Left lobe of liver (tissue), 2 donors: ENCODE measurements around the gene INO80C. TPM values are rescaled to one million over a fixed set of nuclear protein-coding genes. Genes with fewer than 3 reads are reported as not detected.
"Not testable (repeated sequence)": the region's sequence is repeated elsewhere in the genome, so short reads cannot be mapped to it uniquely, and the experiment has no call there.

Source experiments
- ATAC-seq: fragments of 200-7000 bp; cut with Tn5 transposase; one replicate; pipeline ENCODE4 v1.9.1; 2020; ENCODE audit warnings: mild to moderate bottlenecking, moderate library complexity
- DNase-seq: peaks from one replicate; pipeline ENCODE4 v3.0.0-alpha.2; 2020; ENCODE audit warnings: low spot score
- total RNA-seq: library from RNA; stranded (reverse); gene quantifications from one replicate; pipeline ENCODE4 v1.2.1, GENCODE V29; 2021
- donor health status: DM: no; HTN: no; CAD: no; lungs with moderate emphysema.
- donor health status: DM: no; HTN: yes; CAD: no.

The INO80C gene
- total RNA-seq, 1 donor from 2014 or later: 9.5 TPM

- ATAC-seq (no peak), DNase-seq (no peak)
Observed at GRCh38 chr18:35489913-35490490, 7.8 kb downstream of the INO80C start.

GRCh38 chr18:35489281-35489680, 8.5 kb downstream of the INO80C start:
- not testable (repeated sequence) for ATAC-seq, DNase-seq

- not testable (repeated sequence) for DNase-seq, ATAC-seq
Observed at GRCh38 chr18:35488396-35488795, 9.4 kb downstream of the INO80C start.

GRCh38 chr18:35487525-35487924, 10.2 kb downstream of the INO80C start:
- not testable (repeated sequence) for DNase-seq
- ATAC-seq: peak; percentile 16

GRCh38 chr18:35485852-35486251, 11.9 kb downstream of the INO80C start:
- ATAC-seq: no peak

GRCh38 chr18:35484034-35484433, 13.7 kb downstream of the INO80C start:
- no peak for ATAC-seq
- DNase-seq: no peak

More at GRCh38 chr18:35485852-35486251, 11.9 kb downstream of the INO80C start:
- no peak for DNase-seq

- DNase-seq: no peak
- ATAC-seq: peak; percentile 86
Observed at GRCh38 chr18:35481960-35482366, 15.8 kb downstream of the INO80C start.

GRCh38 chr18:35479911-35480586, 17.7 kb downstream of the INO80C start:
- no peak for DNase-seq
- peak; percentile 26 for ATAC-seq

- no peak for DNase-seq
- ATAC-seq: peak; percentile 61
Observed at GRCh38 chr18:35478520-35479435, 19.0 kb downstream of the INO80C start.

GRCh38 chr18:35477974-35478373, 19.8 kb downstream of the INO80C start:
- no peak for DNase-seq
- ATAC-seq: no peak

GRCh38 chr18:35477497-35477896, 20.3 kb downstream of the INO80C start:
- ATAC-seq (no peak), DNase-seq (no peak)

GRCh38 chr18:35474884-35475283, 22.9 kb downstream of the INO80C start:
- no peak for DNase-seq

GRCh38 chr18:35473562-35473961, 24.2 kb downstream of the INO80C start:
- ATAC-seq (no peak), DNase-seq (no peak)

More at GRCh38 chr18:35474884-35475283, 22.9 kb downstream of the INO80C start:
- no peak for ATAC-seq

GRCh38 chr18:35470435-35470834, 27.3 kb downstream of the INO80C start:
- DNase-seq (peak; percentile 63), ATAC-seq (peak; percentile 96)

GRCh38 chr18:35469725-35470124, 28.0 kb downstream of the INO80C start:
- no peak for DNase-seq
- no peak for ATAC-seq

- no peak for ATAC-seq
- DNase-seq: no peak
Observed at GRCh38 chr18:35468711-35469110, 29.0 kb downstream of the INO80C start.

GRCh38 chr18:35467624-35468016, 30.1 kb downstream of the INO80C start:
- ATAC-seq: no peak

GRCh38 chr18:35466815-35467623, 30.7 kb downstream of the INO80C start:
- ATAC-seq (no peak), DNase-seq (no peak)

More at GRCh38 chr18:35467624-35468016, 30.1 kb downstream of the INO80C start:
- DNase-seq: no peak

GRCh38 chr18:35466334-35466733, 31.4 kb downstream of the INO80C start:
- DNase-seq (no peak), ATAC-seq (no peak)

GRCh38 chr18:35465329-35465728, 32.4 kb downstream of the INO80C start:
- DNase-seq (no peak), ATAC-seq (peak; percentile 44)
